Vagina (tissue), 2 donors: ENCODE results near the gene ARHGAP31.

Experiments
- POLR2A ChIP-seq, 2 donors: fragments of 450-650 bp; IDR thresholded peaks; one replicate each; pipeline ENCODE4 v1.6.1; 2017; ENCODE audit warnings: antibody characterized with exemption in 2 of 2, mild to moderate bottlenecking in 2 of 2, moderate library complexity in 2 of 2
- TF ChIP-seq, protein P1 (sequence below), 3 experiments: fragments of 450-650 bp in 2 of 3; fragments of 200-600 bp in 1 of 3; sonication (generic) in 1 of 3; IDR thresholded peaks; one replicate each; pipeline ENCODE4 v1.5.1; 2017 to 2019; ENCODE audit warnings: antibody characterized with exemption in 3 of 3, mild to moderate bottlenecking in 2 of 3, moderate library complexity in 2 of 3

DNA sequence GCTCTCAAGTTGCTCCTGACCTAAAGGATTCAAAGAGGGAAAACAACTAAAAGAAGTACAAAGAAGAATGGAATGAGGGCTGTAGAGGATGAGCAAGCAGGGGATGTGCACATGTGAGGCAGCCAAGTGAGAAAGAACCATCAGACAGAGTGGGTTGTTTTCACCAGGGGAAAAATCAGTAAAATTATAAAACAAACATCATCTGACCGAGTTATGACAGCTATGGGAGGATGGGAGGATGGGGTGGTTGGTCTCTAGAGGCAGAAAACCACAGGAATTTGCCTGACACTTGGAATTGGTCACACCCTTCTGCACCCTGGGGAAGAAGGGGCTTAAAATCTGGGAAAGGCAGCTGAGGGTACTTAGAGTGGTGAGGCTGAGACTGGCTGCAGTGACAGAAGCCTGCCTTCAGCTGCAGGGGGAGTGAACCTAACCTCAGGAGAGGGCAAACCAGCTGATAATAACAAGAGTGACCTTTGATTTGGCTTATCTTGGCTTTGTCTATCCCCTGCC lies 10.1 kb downstream of the ARHGAP31 start:
- TF ChIP-seq, protein P1, sequence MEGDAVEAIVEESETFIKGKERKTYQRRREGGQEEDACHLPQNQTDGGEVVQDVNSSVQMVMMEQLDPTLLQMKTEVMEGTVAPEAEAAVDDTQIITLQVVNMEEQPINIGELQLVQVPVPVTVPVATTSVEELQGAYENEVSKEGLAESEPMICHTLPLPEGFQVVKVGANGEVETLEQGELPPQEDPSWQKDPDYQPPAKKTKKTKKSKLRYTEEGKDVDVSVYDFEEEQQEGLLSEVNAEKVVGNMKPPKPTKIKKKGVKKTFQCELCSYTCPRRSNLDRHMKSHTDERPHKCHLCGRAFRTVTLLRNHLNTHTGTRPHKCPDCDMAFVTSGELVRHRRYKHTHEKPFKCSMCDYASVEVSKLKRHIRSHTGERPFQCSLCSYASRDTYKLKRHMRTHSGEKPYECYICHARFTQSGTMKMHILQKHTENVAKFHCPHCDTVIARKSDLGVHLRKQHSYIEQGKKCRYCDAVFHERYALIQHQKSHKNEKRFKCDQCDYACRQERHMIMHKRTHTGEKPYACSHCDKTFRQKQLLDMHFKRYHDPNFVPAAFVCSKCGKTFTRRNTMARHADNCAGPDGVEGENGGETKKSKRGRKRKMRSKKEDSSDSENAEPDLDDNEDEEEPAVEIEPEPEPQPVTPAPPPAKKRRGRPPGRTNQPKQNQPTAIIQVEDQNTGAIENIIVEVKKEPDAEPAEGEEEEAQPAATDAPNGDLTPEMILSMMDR (IDR thresholded peaks at IDR 0.05): no peak
- no peak for TF ChIP-seq POLR2A (IDR thresholded peaks at IDR 0.05)
